IPS-15b (cell line): ENCODE results near the gene SOS1.

Experiments used
- H3K27me3 ChIP-seq: one replicate; pipeline ENCODE4 v1.6.1; 2013; ENCODE audit warnings: low read length; ENCODE audit not compliant: control insufficient read depth, insufficient read depth
- H3K36me3 ChIP-seq: one replicate; pipeline ENCODE4 v1.6.1; 2013; ENCODE audit warnings: low read length; ENCODE audit not compliant: control insufficient read depth, insufficient read depth
- H3K4me1 ChIP-seq: one replicate; pipeline ENCODE4 v1.6.1; 2013; ENCODE audit warnings: mild to moderate bottlenecking, low read length; ENCODE audit not compliant: control insufficient read depth, insufficient read depth
- H3K4me3 ChIP-seq: one replicate; pipeline ENCODE4 v1.5.1; 2013; ENCODE audit warnings: low read depth, low read length
- H3K9ac ChIP-seq: one replicate; pipeline ENCODE4 v1.6.1; 2013; ENCODE audit warnings: low read depth, mild to moderate bottlenecking, low read length
- H3K9me3 ChIP-seq: one replicate; pipeline ENCODE4 v1.6.1; 2013; ENCODE audit warnings: mild to moderate bottlenecking, low read length; ENCODE audit not compliant: control insufficient read depth, insufficient read depth

The SOS1 gene

GRCh38 chr2:39093218-39093898, 27.5 kb downstream of the SOS1 start:
- H3K27me3 ChIP-seq: no peaks in the 10 kb centered on the region
- no peaks in the 10 kb centered on the region for H3K36me3 ChIP-seq
- no peak overlapping the region for H3K9ac ChIP-seq
- H3K4me1 ChIP-seq: peaks cover 6% of the 10 kb centered on the region
- H3K4me3 ChIP-seq: no peak overlapping the region
- no peaks in the 10 kb centered on the region for H3K9me3 ChIP-seq

GRCh38 chr2:39091543-39091942, 29.3 kb downstream of the SOS1 start:
- H3K9ac ChIP-seq: no peak overlapping the region
- H3K36me3 ChIP-seq: no peaks in the 10 kb centered on the region
- H3K9me3 ChIP-seq: no peaks in the 10 kb centered on the region
- H3K4me3 ChIP-seq: no peak overlapping the region
- H3K27me3 ChIP-seq: no peaks in the 10 kb centered on the region
- H3K4me1 ChIP-seq: peaks cover 6% of the 10 kb centered on the region

GRCh38 chr2:39091063-39091462, 29.8 kb downstream of the SOS1 start:
- Histone ChIP-seq H3K36me3 (no peaks in the 10 kb centered on the region), H3K9me3 (no peaks in the 10 kb centered on the region), H3K4me3 (no peak overlapping the region), H3K27me3 (no peaks in the 10 kb centered on the region), H3K4me1 (peaks cover 6% of the 10 kb centered on the region), H3K9ac (no peak overlapping the region)

GRCh38 chr2:39080152-39080551, 40.7 kb downstream of the SOS1 start:
- H3K27me3 ChIP-seq: no peaks in the 10 kb centered on the region
- H3K36me3 ChIP-seq: peaks cover 2% of the 10 kb centered on the region
- H3K9me3 ChIP-seq: no peaks in the 10 kb centered on the region
- no peak overlapping the region for H3K4me3 ChIP-seq
- no peaks in the 10 kb centered on the region for H3K4me1 ChIP-seq
- no peak overlapping the region for H3K9ac ChIP-seq

GRCh38 chr2:39069890-39070465, 50.9 kb downstream of the SOS1 start:
- Histone ChIP-seq H3K4me3 (no peak overlapping the region), H3K36me3 (no peaks in the 10 kb centered on the region), H3K9ac (no peak overlapping the region), H3K4me1 (peaks cover 8% of the 10 kb centered on the region), H3K27me3 (no peaks in the 10 kb centered on the region), H3K9me3 (no peaks in the 10 kb centered on the region)

GRCh38 chr2:39069136-39069515, 51.7 kb downstream of the SOS1 start:
- H3K9ac ChIP-seq: no peak overlapping the region
- no peaks in the 10 kb centered on the region for H3K27me3 ChIP-seq
- H3K4me3 ChIP-seq: no peak overlapping the region
- no peaks in the 10 kb centered on the region for H3K9me3 ChIP-seq
- H3K36me3 ChIP-seq: no peaks in the 10 kb centered on the region
- H3K4me1 ChIP-seq: peaks cover 8% of the 10 kb centered on the region

GRCh38 chr2:39068299-39069135, 52.3 kb downstream of the SOS1 start:
- H3K36me3 ChIP-seq: no peaks in the 10 kb centered on the region
- H3K4me3 ChIP-seq: no peak overlapping the region
- no peaks in the 10 kb centered on the region for H3K27me3 ChIP-seq
- peaks cover 8% of the 10 kb centered on the region for H3K4me1 ChIP-seq
- H3K9ac ChIP-seq: no peak overlapping the region
- no peaks in the 10 kb centered on the region for H3K9me3 ChIP-seq

- Histone ChIP-seq H3K4me1 (no peaks in the 10 kb centered on the region), H3K9ac (no peak overlapping the region), H3K9me3 (no peaks in the 10 kb centered on the region), H3K36me3 (no peaks in the 10 kb centered on the region), H3K4me3 (no peak overlapping the region), H3K27me3 (no peaks in the 10 kb centered on the region)
Observed at GRCh38 chr2:39065616-39066015, 55.2 kb downstream of the SOS1 start.

- Histone ChIP-seq H3K4me3 (no peak overlapping the region), H3K27me3 (no peaks in the 10 kb centered on the region), H3K9me3 (no peaks in the 10 kb centered on the region), H3K9ac (no peak overlapping the region), H3K4me1 (no peaks in the 10 kb centered on the region), H3K36me3 (no peaks in the 10 kb centered on the region)
Observed at GRCh38 chr2:39062320-39062719, 58.5 kb downstream of the SOS1 start.

GRCh38 chr2:39061280-39061679, 59.6 kb downstream of the SOS1 start:
- no peaks in the 10 kb centered on the region for H3K4me1 ChIP-seq
- no peaks in the 10 kb centered on the region for H3K27me3 ChIP-seq
- no peaks in the 10 kb centered on the region for H3K36me3 ChIP-seq
- no peak overlapping the region for H3K4me3 ChIP-seq
- no peaks in the 10 kb centered on the region for H3K9me3 ChIP-seq
- H3K9ac ChIP-seq: no peak overlapping the region

- Histone ChIP-seq H3K4me1 (no peaks in the 10 kb centered on the region), H3K9ac (no peak overlapping the region), H3K27me3 (no peaks in the 10 kb centered on the region), H3K9me3 (no peaks in the 10 kb centered on the region), H3K36me3 (no peaks in the 10 kb centered on the region), H3K4me3 (no peak overlapping the region)
Observed at GRCh38 chr2:39059366-39059952, 61.4 kb downstream of the SOS1 start.
